ENCODE results near the gene FUS. TPM values are rescaled to one million over a fixed set of nuclear protein-coding genes. Genes with fewer than 3 reads are reported as not detected.

Gene FUS
- 494 to 572 TPM (median 537 TPM) in 5 replicates for total RNA-seq (2022; extraction: Qiagen RNA extraction)

DNA sequence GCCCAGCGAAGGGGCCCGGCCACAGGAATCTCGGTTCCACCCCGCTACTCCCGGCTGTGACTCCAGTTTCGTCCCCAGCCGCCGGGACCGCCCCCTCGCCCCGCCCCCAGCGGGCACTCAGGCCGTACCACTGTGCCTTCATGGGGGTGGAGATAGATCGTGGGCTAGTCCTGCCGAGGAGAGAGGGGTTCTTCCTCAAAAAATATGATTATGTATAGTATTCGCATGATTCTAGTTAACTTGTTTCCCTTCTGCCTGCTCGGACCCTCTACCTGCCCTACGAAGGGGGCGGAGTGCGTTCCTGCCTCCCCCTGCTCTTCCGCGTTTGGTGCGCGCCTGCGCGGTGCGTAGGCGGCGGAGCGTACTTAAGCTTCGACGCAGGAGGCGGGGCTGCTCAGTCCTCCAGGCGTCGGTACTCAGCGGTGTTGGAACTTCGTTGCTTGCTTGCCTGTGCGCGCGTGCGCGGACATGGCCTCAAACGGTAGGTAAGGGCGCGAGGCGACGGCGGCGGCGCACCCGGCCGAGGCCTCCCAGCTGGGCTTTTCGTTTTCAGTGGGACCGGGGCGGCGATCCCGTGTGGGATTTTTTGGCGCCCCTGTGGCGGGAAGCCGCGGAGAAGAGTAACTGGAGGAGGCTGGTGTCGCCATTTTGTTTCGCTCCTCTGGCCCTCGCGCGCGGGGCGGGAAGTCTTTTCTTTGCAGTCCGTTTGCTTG lies at the start of gene FUS:
Gene FUS, plus strand, starts transcription at position 393 of the 713 bp plus-strand sequence. Its CDS starts 76 bp downstream, at position 469.

DNA sequence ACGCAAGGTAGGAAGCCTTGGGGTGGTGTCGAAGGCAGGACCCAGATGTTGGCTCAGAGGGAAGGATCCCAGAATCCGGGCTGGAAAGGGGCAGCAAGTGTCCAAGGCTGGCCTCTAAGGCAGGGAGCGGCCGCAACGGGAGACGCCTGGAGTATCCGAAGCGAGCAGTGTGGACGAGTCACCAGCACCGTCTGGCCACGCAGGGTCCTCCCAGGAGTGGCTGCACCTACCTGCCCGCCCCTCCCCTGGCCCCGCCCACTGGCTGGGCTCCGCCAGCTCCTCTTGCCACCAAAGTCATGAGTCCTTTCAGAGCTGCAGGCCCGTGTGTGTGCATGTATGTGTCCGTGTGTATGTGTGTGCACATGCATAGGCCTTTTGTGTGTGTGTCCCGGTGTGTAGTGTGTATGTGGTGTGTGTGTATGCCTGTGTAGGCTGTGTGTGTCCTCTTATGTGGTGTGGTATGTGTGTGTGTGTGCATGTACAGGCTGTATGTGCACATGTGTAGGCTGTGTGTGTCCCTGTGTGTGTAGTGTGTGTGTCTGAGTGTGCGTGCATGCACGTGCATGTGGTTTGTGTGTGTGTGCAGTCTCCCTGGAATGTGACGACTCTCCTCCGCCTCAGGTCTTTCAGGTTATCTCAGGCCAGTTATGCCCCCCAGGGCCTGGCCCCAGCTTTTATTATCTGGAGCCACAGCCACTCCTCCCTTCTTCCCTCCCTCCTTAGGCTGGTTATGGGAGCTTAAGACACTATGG lies 44.2 kb upstream of the FUS start, which contains the start of gene PRSS8:
Gene PRSS8, minus strand, starts transcription at position 193 of the 752 bp plus-strand sequence. CDS start 229 bp downstream, outside the sequence.

DNA sequence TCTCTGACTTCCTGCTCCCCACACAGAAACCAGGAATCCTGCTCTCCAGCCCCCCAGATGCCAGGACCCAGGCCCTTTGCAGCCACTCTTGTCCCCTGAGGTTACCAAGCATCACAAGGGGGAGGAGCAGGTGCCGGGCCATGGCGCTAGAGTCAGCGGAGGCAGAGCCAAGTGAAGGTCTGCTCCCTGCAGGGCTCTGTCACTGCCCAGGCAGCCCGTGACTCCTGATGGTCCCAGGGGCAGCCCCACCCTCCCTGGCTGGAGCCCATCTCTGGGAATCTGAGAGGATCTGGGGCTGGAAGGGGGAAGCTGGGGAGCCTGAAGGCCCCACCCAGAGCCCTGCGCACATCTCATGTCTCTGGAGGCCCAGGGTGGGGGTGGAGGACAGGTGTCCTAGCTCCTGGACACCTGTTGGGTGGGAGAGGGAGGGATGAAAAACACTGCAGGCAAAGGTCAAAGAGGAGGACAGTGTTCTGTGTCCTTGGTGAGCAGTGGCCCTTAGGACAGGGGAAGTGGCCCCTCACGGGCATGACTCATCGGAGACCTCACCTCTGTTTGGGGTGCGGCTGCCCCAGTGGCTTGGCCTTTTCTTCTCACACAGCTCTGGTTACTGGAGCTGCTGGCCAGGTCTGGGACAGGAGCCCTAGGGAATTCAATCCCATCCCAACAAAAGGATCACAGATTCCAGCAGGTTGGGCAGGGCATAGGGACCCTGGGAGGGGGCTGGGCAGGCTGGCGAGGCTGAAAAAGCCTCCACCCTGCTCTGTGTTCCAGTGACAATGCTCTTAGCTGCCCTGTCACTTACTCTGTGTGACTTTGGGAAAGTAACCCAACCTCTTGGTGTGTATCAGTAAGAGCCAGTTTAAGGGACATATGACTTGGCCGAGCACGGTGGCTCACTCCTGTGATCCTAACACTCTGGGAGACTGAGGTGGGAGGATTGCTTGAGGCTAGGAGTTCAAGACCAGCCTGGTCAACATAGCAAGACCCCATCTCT lies 29.7 kb upstream of the FUS start, which contains the start of gene PRSS36:
Gene PRSS36, minus strand, starts transcription at position 173 of the 997 bp plus-strand sequence. Its CDS starts 31 bp downstream, at position 142.

GRCh38 chr16:31202414-31203375 lies 22.8 kb downstream of the FUS start, which contains the start of gene PYCARD:
Gene PYCARD, minus strand, starts transcription at chr16:31202760. Its CDS starts 70 bp downstream, at chr16:31202690.

GRCh38 chr16:31213877-31214707 lies 34.2 kb downstream of the FUS start, which contains the start of gene TRIM72:
Gene TRIM72, plus strand, starts transcription at chr16:31214119. Its CDS starts 620 bp downstream, at chr16:31214739.

DNA sequence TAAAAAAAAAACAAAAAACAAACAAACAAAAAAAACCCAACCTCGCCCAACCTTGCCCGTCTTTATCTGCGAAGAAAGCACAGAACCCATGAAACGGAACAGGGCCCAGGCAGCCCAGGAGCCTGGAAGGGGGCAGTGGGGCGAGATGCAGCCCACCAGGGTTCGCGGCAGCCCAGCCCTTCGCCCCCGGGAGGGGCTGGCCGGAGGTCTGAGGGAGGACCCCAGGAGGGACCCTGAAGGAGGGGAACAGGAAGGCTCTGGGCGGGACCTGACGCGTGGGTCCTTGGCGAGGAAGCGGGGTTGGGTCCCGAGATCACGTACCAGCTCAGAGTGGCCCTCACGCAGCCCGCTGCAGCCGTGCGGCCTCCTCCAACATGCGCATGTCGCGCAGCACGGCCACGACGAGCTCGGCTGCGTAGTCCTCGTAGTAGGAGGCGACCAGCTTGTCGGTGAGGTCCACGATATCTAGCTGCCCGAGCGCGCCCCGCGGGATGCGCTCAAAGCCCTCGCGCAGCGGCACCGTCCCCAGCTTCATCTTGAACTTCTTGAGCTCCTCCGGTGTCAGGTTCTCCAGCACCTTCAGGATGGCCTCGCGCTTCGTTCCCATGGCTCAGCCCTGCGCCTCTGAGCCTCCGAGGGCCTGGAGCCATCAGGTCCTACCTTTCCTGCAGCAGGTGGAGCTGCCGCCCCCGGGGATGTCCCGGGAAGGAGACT lies 36.6 kb downstream of the FUS start, which contains the start of gene PYDC1:
Gene PYDC1, minus strand, starts transcription at position 714 of the 714 bp plus-strand sequence. Its CDS starts 107 bp downstream, at position 607.

Other genes starting within 250 kb of the FUS start
- 10.3 to 14.7 TPM (median 12.3 TPM) in 5 replicates for gene ORAI3, start 231.1 kb upstream of the FUS start, total RNA-seq (2022; extraction: Qiagen RNA extraction)
- gene SETD1A, start 222.4 kb upstream of the FUS start, total RNA-seq (2022; extraction: Qiagen RNA extraction): 18.3 to 20.3 TPM (median 18.6 TPM) in 5 replicates
- gene HSD3B7, start 194.9 kb upstream of the FUS start, total RNA-seq (2022; extraction: Qiagen RNA extraction): 13.5 to 17.0 TPM (median 14.5 TPM) in 5 replicates
- 1.4 to 1.7 TPM (median 1.6 TPM) in 5 replicates for gene STX1B, start 169.5 kb upstream of the FUS start, total RNA-seq (2022; extraction: Qiagen RNA extraction)
- gene STX4, start 146.6 kb upstream of the FUS start, total RNA-seq (2022; extraction: Qiagen RNA extraction): 49.2 to 67.7 TPM (median 62.8 TPM) in 5 replicates
- gene ZNF668, start 105.9 kb upstream of the FUS start, total RNA-seq (2022; extraction: Qiagen RNA extraction): 13.2 to 20.9 TPM (median 15.8 TPM) in 5 replicates
- 9.3 to 10.8 TPM (median 9.9 TPM) in 5 replicates for gene ZNF646, start 105.7 kb upstream of the FUS start, total RNA-seq (2022; extraction: Qiagen RNA extraction)
- 1.1 to 2.1 TPM (median 1.4 TPM) in 5 replicates for gene PRSS53, start 91.2 kb upstream of the FUS start, total RNA-seq (2022; extraction: Qiagen RNA extraction)
- gene VKORC1, start 85.3 kb upstream of the FUS start, total RNA-seq (2022; extraction: Qiagen RNA extraction): 99.8 to 149 TPM (median 147 TPM) in 5 replicates
- 42.8 to 59.1 TPM (median 54.4 TPM) in 5 replicates for gene BCKDK, start 71.8 kb upstream of the FUS start, total RNA-seq (2022; extraction: Qiagen RNA extraction)
- 44.4 to 51.1 TPM (median 49.2 TPM) in 5 replicates for gene KAT8, start 62.5 kb upstream of the FUS start, total RNA-seq (2022; extraction: Qiagen RNA extraction)
- 1.2 to 1.8 TPM (median 1.4 TPM) in 5 replicates for gene PRSS8, start 44.4 kb upstream of the FUS start, total RNA-seq (2022; extraction: Qiagen RNA extraction)
- gene PRSS36, start 30.1 kb upstream of the FUS start, total RNA-seq (2022; extraction: Qiagen RNA extraction): 0.84 to 2.1 TPM (median 1.3 TPM) in 5 replicates
- gene PYCARD, start 22.6 kb downstream of the FUS start, total RNA-seq (2022; extraction: Qiagen RNA extraction): 26.9 to 41.9 TPM (median 35.6 TPM) in 5 replicates
- gene TRIM72, start 34.0 kb downstream of the FUS start, total RNA-seq (2022; extraction: Qiagen RNA extraction): 0.01 to 0.06 TPM (median 0.02 TPM) in 5 replicates
- not detected in 5 replicates for gene PYDC1, start 37.0 kb downstream of the FUS start, total RNA-seq (2022; extraction: Qiagen RNA extraction)
- gene ITGAM, start 79.8 kb downstream of the FUS start, total RNA-seq (2022; extraction: Qiagen RNA extraction): 1.1 to 1.6 TPM (median 1.3 TPM) in 5 replicates
- gene ITGAX, start 175.0 kb downstream of the FUS start, total RNA-seq (2022; extraction: Qiagen RNA extraction): 0.86 to 1.4 TPM (median 1.1 TPM) in 5 replicates
- 0.03 TPM in 1 of 5 replicates, not detected in the others for gene ITGAD, start 213.2 kb downstream of the FUS start, total RNA-seq (2022; extraction: Qiagen RNA extraction)
- gene COX6A2, start 248.2 kb downstream of the FUS start, total RNA-seq (2022; extraction: Qiagen RNA extraction): not detected in 5 replicates